HG02943 (cell line): ENCODE measurements around the gene SERPINC1.
"Not testable (repeated sequence)": the region's sequence is repeated elsewhere in the genome, so short reads cannot be mapped to it uniquely, and the experiment has no call there.

Source experiments
- ATAC-seq: cut with Tn5 transposase; IDR thresholded peaks from one replicate; pipeline ENCODE4 v1.9.1; 2021; ENCODE audit warnings: mild to moderate bottlenecking, low read depth, moderate library complexity; ENCODE audit not compliant: unreplicated experiment

The SERPINC1 gene

GRCh38 chr1:173917149-173917548 lies at the start of gene SERPINC1:
Gene SERPINC1 (minus strand): TSS chr1:173917327. CDS start chr1:173917259, 68 bp downstream.
- no peak for ATAC-seq

- not testable (repeated sequence) for ATAC-seq
Measured at GRCh38 chr1:173965896-173966295, 48.8 kb upstream of the SERPINC1 start.

GRCh38 chr1:173963477-173963876 lies 46.4 kb upstream of the SERPINC1 start:
- no peak for ATAC-seq

DNA sequence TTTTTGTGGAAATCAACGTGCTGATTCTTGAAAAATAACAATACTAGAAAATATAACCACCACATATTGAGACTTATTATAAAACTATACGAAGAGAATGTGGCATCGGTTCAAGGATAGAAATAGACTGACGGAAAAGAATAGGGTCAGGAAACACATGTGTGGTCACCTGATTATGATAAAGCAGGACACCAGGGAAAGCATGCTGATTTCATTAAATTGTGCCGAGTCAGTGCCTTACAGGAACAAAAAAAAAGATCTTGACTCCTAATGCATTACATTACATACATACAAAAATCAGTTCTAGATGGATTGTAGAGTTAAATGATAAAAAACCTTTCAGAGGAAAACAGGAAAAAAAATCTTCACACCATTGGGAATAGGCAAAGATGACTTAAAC lies 43.5 kb upstream of the SERPINC1 start:
- ATAC-seq = no peak

- no peak for ATAC-seq
Measured at GRCh38 chr1:173954179-173954578, 37.1 kb upstream of the SERPINC1 start.

- no peak for ATAC-seq
Measured at GRCh38 chr1:173948594-173948993, 31.5 kb upstream of the SERPINC1 start.

GRCh38 chr1:173946380-173946921 lies 29.3 kb upstream of the SERPINC1 start:
- no peak for ATAC-seq

DNA sequence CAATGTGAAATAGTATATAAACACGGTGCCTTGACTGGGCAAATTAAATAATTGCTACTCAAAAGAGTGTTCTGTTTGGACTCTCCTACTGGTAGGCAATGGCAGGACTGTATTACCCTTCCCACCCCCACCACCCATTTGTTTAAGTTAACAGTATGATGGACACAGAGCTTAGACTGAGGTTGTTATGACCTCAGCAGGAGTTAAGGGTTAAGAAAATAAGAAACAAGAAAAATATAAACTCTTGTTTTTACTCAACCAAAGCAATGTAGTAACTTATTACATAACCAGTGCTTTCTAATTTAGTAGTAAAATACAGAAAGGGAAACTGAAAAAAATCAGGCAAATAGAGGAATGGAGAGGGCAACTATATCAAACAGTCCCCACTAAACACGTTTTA lies 19.9 kb upstream of the SERPINC1 start:
- no peak for ATAC-seq

DNA sequence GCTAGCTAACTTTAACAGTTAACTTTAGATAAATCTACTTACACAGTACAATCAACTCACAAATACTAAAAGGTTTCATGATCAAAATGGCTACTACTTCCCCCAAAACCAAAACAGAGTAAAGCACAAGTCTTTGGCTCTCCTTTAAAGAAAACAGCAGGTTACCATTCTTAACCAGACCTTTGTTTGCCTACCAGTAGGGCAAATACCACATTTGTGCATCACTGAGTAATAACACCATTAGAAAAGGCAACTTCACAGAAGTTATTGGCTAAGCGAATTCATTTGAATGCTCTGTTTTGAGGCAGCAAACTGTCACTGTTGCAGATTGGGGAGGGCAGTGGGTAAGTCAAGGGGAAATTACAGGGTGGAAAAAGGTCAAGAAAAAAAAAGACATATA lies 17.3 kb upstream of the SERPINC1 start:
- ATAC-seq = no peak

- not testable (repeated sequence) for ATAC-seq
Measured at GRCh38 chr1:173930541-173930940, 13.4 kb upstream of the SERPINC1 start.

DNA sequence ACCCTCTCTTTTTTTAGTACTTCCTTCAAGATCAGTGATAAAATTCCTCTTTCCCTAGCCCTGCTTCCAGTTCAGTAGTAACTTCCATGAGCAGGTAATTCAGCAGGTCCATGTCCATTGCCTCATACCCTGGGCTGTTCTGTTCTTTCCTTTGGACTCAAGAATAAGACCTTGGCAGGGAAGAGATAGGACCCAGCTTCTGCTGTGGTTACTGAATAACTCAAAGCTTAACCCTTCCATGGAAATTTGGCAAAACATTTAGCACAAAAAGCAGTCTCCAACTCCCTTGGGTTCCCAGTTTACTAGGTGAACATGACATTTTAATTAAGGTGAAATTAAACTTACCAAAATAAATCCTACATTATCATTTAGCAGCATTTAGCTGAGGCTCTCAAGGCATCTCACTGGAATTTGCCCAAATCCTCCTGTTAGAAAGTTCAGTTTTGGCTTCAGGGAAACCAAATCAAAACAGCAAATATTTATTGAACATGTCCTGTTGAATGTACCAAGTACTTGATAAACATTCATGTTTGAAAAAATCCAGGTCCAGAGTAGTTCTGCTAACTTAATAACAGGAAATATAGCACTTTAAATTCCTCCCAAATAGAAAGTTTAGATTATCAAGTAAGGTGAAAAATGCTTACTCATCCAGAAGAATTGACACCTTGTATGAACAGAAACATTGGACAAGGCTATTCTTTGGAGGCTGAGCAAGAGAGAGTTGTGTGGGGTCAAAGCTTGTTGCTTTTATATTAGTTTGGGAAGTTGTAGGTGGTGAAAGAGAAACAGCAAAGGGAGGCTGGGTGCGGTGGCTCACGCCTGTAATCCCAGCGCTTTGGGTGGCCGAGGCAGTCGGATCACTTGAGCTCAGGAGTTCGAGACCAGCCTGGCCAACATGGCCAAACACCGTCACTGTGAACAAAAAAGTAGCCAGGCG lies 8.4 kb upstream of the SERPINC1 start:
- ATAC-seq = no peak

GRCh38 chr1:173920861-173921260 lies 3.7 kb upstream of the SERPINC1 start:
- no peak for ATAC-seq

- ATAC-seq = no peak
Measured at GRCh38 chr1:173917635-173918493, 737 bp upstream of the SERPINC1 start.

DNA sequence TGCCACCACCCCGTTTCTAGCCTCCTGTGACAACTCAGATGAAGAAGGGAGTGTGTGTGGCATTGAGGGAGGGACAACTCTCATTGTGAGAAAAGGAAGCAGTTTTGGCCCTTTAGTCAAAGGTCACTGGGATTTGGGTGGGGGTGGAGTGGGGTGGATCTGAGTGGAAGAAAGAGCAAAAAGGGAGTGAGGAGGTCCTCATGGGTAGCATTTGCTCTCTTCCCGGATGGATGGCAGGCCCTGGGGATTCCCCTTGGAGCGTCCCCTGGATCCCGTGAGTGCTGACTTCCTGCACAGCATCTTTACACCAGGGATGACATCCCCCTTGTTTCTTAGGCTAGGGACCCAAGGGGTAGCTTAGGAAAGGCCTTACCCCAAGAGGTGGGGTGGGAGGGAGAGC lies 460 bp downstream of the SERPINC1 start:
- ATAC-seq = no peak

DNA sequence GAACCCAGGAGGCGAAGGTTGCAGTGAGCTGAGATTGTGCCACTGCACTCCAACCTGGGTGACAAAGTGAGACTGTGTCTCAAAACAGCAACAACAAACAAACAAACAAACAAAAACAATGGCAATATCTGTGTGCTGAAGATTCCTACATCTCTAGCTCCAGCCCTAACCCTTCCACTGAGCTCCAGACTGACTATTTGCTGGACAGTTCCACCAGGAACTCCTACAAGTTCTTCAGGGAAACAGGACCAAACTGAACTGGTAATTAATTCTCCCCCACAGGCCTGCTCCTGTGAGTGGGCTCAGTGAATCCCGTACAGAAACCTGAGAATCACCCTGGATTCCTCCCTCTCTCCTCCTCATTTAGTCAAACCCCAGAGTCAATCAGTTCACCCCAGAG lies 1.5 kb downstream of the SERPINC1 start:
- no peak for ATAC-seq

DNA sequence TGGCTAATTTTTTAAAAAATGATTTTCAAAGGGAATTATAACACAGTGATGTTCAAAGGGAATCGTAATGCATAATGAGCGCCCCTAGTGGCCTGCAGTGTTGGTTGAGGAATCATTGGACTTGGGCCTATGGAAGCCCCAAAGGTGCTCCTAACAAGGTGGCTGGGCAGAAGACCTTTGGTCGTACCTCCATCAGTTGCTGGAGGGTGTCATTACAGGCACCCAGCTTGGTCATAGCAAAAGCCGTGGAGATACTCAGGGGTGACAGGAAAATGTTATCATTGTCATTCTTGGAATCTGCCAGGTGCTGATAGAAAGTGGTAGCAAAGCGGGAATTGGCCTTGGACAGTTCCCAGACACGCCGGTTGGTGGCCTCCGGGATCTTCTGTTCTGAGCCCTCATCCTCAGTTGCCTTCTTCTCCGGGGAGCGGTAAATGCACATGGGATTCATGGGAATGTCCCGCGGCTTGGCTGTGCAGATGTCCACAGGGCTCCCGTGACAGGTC lies 2.7 kb downstream of the SERPINC1 start:
- ATAC-seq = no peak

GRCh38 chr1:173913111-173913510 lies 4.0 kb downstream of the SERPINC1 start:
- ATAC-seq = no peak

GRCh38 chr1:173903827-173904531 lies 13.1 kb downstream of the SERPINC1 start:
- ATAC-seq = no peak

DNA sequence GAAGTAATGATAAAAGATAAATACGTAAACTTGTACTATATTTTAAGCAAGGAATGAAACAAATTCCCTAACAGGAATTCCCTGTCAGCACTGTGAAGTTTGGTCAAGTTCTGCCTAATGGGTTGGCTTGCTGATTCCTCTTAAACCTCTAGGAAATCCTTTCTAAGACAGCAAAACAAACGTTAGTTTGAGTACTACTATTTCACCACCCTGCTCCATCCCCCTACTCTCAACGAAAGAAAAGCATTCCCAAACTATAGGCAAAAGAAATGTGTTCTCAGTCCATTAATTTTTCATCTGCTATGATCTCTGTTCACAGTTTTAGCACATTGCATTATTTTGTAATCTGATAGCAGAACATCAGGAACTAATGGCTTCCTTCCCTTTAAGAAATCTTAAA lies 16.1 kb downstream of the SERPINC1 start:
- ATAC-seq = no peak

DNA sequence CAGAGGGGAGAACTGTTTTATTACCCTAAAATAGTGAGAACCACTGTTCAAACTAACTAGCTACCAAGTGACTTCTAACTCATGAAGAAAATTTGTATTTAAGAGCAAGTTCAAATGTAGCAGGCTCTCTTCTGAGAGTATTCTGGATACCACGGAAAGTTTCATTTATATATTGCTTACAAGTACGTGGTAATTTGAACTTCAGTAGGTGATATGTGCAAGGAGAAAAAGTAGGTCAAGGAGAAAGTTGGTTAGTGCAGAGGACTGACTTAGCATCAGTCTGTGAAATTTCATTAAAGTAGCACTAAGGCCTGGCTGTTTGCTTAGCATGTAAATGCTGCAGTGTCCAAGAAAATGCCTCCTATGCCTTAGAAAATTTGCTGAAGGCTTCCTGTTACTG lies 16.7 kb downstream of the SERPINC1 start:
- no peak for ATAC-seq
